Upper lobe of right lung (tissue), 1 donor: Measurements from ENCODE around the gene AFG1L. TPM values are rescaled to one million over a fixed set of nuclear protein-coding genes. Genes with fewer than 3 reads are reported as not detected.

Experiments
- ATAC-seq: fragments of 200-7000 bp; cut with Tn5 transposase; one replicate; pipeline ENCODE4 v1.9.1; 2020; ENCODE audit warnings: mild to moderate bottlenecking, moderate library complexity
- DNase-seq: peaks from one replicate; pipeline ENCODE4 v3.0.0-alpha.2; 2020
- H3K27ac ChIP-seq: fragments of 200-600 bp; one replicate; pipeline ENCODE4 v1.8.0; 2022
- H3K27me3 ChIP-seq: fragments of 200-600 bp; one replicate; pipeline ENCODE4 v1.8.0; 2022; ENCODE audit warnings: mild to moderate bottlenecking
- H3K36me3 ChIP-seq: fragments of 200-600 bp; one replicate; pipeline ENCODE4 v1.8.0; 2022
- H3K4me1 ChIP-seq: fragments of 200-600 bp; one replicate; pipeline ENCODE4 v1.8.0; 2022
- H3K4me3 ChIP-seq: fragments of 200-600 bp; one replicate; pipeline ENCODE4 v1.8.0; 2022; ENCODE audit warnings: mild to moderate bottlenecking
- H3K9me3 ChIP-seq: fragments of 200-600 bp; one replicate; pipeline ENCODE4 v1.8.0; 2022
- intact Hi-C: fragments of 100-400 bp; cut with DNase I; formaldehyde crosslinking; loops from one replicate; pipeline ENCODE4 v1.11.0; 2022
- total RNA-seq: library from RNA; stranded (reverse); fragmentation: NEBNext Ultra II Directional; extraction: Animal tissue kit (Norgen Biotek cat#: 25700); gene quantifications from one replicate; pipeline ENCODE4 v1.2.1, GENCODE V29; 2021
- TF ChIP-seq, protein P1 (sequence below): fragments of 200-600 bp; IDR thresholded peaks from one replicate; pipeline ENCODE4 v1.8.0; 2022; ENCODE audit warnings: antibody characterized with exemption
- donor health status: DM: no; HTN: yes; CAD: no; lungs with severe emphysema.

The AFG1L gene
- total RNA-seq, 1 donor from 2014 or later = 7.7 TPM

DNA sequence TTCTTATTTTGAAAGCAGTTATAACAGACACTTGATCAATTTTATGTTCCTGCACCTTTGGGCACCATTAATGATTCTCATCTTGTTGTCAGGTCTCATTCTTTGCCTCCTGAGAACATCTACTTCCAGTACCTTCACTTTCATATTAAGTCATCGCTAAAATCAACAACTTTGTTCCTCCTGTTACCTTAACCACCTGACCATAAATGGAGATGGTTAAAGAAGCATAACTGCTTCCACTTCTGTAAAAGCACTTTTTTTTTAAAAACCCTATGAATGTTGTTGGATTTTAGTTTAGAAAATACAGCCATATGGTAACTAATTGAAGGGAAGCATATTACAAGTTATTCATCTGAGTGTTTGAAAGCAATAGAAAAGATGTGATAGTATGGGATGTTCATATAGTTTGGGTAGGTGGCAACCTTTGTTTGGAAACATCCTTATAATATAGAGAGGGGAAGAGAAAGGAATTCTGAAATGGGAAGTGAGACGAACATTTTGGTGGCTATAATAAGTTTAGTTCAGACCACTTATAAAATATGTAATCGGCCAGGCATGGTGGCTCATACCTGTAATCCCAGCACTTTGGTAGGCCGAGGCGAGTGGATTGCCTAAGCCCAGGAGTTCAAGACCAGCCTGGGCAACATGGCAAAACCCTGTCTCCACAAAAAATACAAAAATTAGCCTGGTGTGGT, 53.9 kb downstream of the AFG1L start:
- DNase-seq (no peak), ATAC-seq (no peak)
- Histone ChIP-seq H3K9me3 (no peaks in the 10 kb centered on the region), H3K27me3 (no peaks in the 10 kb centered on the region), H3K4me3 (no peak overlapping the region), H3K27ac (no peak overlapping the region), H3K36me3 (no peaks in the 10 kb centered on the region), H3K4me1 (no peaks in the 10 kb centered on the region)
- TF ChIP-seq, protein P1, sequence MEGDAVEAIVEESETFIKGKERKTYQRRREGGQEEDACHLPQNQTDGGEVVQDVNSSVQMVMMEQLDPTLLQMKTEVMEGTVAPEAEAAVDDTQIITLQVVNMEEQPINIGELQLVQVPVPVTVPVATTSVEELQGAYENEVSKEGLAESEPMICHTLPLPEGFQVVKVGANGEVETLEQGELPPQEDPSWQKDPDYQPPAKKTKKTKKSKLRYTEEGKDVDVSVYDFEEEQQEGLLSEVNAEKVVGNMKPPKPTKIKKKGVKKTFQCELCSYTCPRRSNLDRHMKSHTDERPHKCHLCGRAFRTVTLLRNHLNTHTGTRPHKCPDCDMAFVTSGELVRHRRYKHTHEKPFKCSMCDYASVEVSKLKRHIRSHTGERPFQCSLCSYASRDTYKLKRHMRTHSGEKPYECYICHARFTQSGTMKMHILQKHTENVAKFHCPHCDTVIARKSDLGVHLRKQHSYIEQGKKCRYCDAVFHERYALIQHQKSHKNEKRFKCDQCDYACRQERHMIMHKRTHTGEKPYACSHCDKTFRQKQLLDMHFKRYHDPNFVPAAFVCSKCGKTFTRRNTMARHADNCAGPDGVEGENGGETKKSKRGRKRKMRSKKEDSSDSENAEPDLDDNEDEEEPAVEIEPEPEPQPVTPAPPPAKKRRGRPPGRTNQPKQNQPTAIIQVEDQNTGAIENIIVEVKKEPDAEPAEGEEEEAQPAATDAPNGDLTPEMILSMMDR = no peak
- intact Hi-C loops = no loop called here

DNA sequence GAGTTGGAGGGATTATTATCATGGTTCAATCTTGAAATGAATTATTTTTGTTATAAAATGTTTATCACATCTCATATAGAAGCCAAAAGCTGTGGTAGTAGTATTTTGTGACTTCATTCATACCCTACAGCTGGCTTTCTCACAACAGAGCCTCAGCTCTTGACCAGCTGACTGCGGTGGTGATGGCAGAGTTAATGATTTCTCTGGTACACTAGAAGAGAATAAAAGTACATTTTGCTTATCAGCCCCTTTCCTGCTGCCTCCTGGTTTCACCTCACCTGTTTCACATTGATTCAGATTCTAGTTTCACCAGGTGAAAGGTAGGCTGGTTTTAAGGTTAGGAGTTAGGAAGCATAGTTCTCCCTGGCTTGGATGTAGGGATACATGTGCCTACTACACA, 55.7 kb downstream of the AFG1L start:
- Histone ChIP-seq H3K27me3 (no peaks in the 10 kb centered on the region), H3K4me3 (no peak overlapping the region), H3K4me1 (no peaks in the 10 kb centered on the region), H3K27ac (no peak overlapping the region), H3K36me3 (no peaks in the 10 kb centered on the region), H3K9me3 (no peaks in the 10 kb centered on the region)
- TF ChIP-seq, protein P1 = no peak
- no peak for DNase-seq
- intact Hi-C loops = no loop called here
- ATAC-seq = no peak

DNA sequence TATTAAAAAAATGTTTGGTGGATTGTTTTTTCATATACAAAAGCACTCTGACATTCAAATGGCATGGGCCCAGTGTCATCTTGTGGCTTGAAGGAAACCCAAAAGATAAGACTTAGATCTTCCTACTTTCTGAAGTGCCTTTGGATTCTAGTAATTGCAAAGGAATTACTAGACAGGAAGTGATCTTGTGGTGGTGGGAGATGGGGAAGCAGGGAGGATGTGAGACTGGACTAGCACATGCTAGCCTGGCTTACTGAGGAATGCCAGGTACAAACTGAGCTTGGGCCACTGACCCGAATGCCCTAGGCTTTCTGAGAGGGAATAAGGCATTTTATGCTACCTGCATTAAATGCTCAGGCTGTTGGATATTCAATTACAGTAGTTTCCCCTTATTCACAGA, 59.0 kb downstream of the AFG1L start:
- H3K9me3 ChIP-seq = no peaks in the 10 kb centered on the region
- no peak for DNase-seq
- no peak overlapping the region for H3K27ac ChIP-seq
- TF ChIP-seq, protein P1 = no peak
- peaks cover 3% of the 10 kb centered on the region for H3K36me3 ChIP-seq
- intact Hi-C loops = no loop called here
- no peaks in the 10 kb centered on the region for H3K27me3 ChIP-seq
- H3K4me1 ChIP-seq = no peaks in the 10 kb centered on the region
- H3K4me3 ChIP-seq = no peak overlapping the region
- ATAC-seq = no peak

DNA sequence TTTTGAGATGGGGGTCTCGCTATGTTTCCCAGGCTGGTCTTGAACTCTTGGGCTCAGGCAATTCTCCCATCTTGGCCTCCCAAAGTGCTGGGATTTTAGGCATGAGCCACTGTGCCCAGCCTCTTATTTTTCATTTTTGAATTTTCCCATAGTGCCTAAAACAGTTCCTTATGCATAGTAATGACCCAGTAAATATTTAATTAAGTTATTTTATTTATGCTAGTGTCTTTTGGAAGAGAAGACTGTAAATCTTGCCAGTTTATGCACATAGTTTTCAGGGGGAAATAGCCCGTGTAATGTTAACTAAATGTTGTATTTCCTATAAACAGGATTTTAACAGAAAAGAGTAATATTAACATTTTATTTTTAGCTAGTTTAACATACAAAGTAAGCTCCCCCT, 60.3 kb downstream of the AFG1L start:
- no peak overlapping the region for H3K4me3 ChIP-seq
- ATAC-seq = no peak
- peaks cover 3% of the 10 kb centered on the region for H3K36me3 ChIP-seq
- no peak for DNase-seq
- TF ChIP-seq, protein P1 = no peak
- no peaks in the 10 kb centered on the region for H3K27me3 ChIP-seq
- H3K9me3 ChIP-seq = no peaks in the 10 kb centered on the region
- no peaks in the 10 kb centered on the region for H3K4me1 ChIP-seq
- intact Hi-C loops = no loop called here
- no peak overlapping the region for H3K27ac ChIP-seq

DNA sequence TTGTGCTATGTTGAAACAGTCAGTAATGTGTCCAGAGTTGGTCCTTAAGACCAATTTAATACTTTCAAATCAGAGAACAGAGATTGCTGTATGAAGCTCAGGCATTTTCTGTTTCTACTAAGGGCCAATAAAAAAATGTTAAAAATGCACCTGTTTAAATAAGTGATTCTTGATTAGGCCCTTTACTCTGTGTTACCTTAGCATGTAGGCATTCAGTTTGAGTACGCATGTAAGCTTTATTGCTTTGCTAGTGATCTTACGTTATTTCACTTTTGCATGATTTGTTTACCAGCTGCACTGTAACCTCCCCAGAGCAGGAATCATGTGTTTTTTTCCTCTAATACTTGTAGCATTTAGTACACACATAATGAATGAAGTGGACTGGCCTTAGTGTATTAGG, 61.0 kb downstream of the AFG1L start:
- no peaks in the 10 kb centered on the region for H3K9me3 ChIP-seq
- no peaks in the 10 kb centered on the region for H3K27me3 ChIP-seq
- TF ChIP-seq, protein P1 = no peak
- peak; percentile 64 for ATAC-seq
- H3K4me1 ChIP-seq = no peaks in the 10 kb centered on the region
- DNase-seq = no peak
- H3K36me3 ChIP-seq = peaks cover 3% of the 10 kb centered on the region
- no peak overlapping the region for H3K27ac ChIP-seq
- intact Hi-C loops = no loop called here
- H3K4me3 ChIP-seq = no peak overlapping the region
